ENCODE measurements around the gene SPATA25. TPM values are rescaled to one million over a fixed set of nuclear protein-coding genes. Genes with fewer than 3 reads are reported as not detected.
A peak's percentile ranks its signal among the peaks of the same experiment; 100 is the strongest.

The SPATA25 gene
- polyA plus RNA-seq, 6 donors from 2014 or later = not detected

GRCh38 chr20:45896641-45897161 is 9.3 kb upstream of the SPATA25 start:
- H3K36me3 Mint-ChIP-seq = peaks cover 4 to 5% of the 10 kb centered on the region in 2 donors
- DNase-seq (no peak), ATAC-seq (ENCODE audit: low read depth in 2 of 2) (no peak)
- peak overlapping the region in 1 of 6 donors; percentile 54 for H3K27ac Mint-ChIP-seq
- peaks cover 14 to 18% (median 17%) of the 10 kb centered on the region in 3 donors for H3K4me1 Mint-ChIP-seq
- H3K9me3 Mint-ChIP-seq = no peaks in the 10 kb centered on the region
- no peak overlapping the region for H3K4me3 Mint-ChIP-seq
- H3K27me3 Mint-ChIP-seq = no peaks in the 10 kb centered on the region

DNA sequence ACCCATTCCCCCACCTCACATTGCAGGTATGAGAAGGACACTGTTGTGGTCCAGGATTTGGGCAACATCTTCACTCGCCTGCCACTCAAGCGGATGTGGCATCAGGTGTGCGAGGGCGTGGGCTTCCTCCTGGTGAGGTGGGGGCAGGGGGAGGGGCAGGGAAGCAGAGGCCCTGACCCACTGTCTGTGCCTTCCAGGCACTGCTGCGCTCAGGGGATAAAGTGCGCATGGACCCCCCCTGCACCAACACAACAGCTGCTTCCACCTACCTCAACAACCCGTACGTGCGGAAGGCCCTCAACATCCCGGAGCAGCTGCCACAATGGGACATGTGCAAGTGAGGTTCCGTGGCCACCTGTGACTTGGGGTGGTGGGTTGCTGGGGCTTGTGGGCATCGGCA is 7.4 kb upstream of the SPATA25 start:
- ATAC-seq (ENCODE audit: low read depth in 2 of 2) = no peak
- no peak for DNase-seq
- peaks cover 25 to 30% (median 27%) of the 10 kb centered on the region in 3 donors for H3K4me1 Mint-ChIP-seq
- no peaks in the 10 kb centered on the region for H3K9me3 Mint-ChIP-seq
- no peaks in the 10 kb centered on the region for H3K27me3 Mint-ChIP-seq
- H3K27ac Mint-ChIP-seq = no peak overlapping the region
- peaks cover 4 to 5% of the 10 kb centered on the region in 2 donors for H3K36me3 Mint-ChIP-seq
- H3K4me3 Mint-ChIP-seq = peak overlapping the region in 1 of 8 donors; percentile 80

DNA sequence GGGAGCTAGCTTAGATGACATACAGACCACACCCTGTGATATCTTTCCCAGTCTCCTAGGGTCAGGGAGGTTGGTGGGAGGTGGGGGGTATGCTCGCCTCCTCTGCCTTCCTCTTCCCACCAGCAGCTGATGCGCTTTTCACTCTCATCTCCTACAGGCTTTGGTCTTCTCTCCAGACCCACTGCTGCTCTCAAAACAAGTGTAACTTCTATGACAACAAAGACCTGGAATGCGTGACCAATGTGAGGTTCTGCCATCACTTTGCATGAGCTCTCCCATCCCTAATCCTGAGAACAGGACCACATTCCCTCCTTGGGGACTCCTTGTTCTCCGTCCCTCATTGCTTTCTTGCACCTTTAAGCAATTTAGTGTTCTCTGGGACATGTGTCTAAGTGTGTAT is 6.4 kb upstream of the SPATA25 start:
- no peak for DNase-seq
- Mint-ChIP-seq H3K36me3 (peaks cover 1 to 5% of the 10 kb centered on the region in 2 donors), H3K27me3 (no peaks in the 10 kb centered on the region), H3K4me3 (peak overlapping the region in 5 of 8 donors; percentile 21 to 80 (median 42)), H3K4me1 (peaks cover 24 to 32% (median 32%) of the 10 kb centered on the region in 3 donors), H3K27ac (no peak overlapping the region), H3K9me3 (no peaks in the 10 kb centered on the region)
- no peak for ATAC-seq (ENCODE audit: low read depth in 2 of 2)

DNA sequence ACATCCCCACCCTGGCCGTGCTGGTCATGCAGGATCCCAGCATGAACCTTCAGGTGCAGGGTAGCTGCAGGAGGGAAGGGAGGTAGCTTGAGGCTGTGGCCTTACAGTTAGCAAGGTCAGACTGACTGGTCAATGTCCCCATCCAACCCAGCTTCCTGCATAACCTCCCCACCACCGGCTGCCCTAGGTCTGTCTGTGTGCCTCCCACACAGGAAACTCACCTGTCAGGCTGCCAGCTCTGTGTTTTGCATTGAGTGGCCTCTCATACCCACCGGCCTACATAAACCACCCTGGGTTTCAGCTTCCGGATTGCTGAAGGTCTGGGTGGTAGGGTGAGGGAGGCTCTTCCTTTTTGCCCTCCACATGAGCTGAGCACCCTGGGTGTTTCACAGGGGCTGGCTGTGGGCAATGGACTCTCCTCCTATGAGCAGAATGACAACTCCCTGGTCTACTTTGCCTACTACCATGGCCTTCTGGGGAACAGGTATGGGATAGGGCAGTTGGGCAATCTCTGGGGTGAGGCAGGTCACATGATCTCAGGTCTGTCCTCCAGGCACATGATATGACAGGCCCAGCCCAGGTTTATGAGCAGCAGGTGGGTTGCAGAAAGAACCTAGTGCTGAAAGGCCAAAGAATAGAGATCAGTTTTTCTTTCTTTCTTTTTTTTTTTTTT is 5.5 kb upstream of the SPATA25 start:
- no peak for DNase-seq
- Mint-ChIP-seq H3K9me3 (no peaks in the 10 kb centered on the region), H3K4me3 (peak overlapping the region in 7 of 8 donors; percentile 91 to 98 (median 94)), H3K27me3 (no peaks in the 10 kb centered on the region), H3K4me1 (peaks cover 21 to 32% (median 29%) of the 10 kb centered on the region in 3 donors), H3K27ac (peak overlapping the region in 4 of 6 donors; percentile 36 to 93 (median 60)), H3K36me3 (peaks cover 0 to 5% of the 10 kb centered on the region in 2 donors)
- ATAC-seq (ENCODE audit: low read depth in 2 of 2) = no peak

DNA sequence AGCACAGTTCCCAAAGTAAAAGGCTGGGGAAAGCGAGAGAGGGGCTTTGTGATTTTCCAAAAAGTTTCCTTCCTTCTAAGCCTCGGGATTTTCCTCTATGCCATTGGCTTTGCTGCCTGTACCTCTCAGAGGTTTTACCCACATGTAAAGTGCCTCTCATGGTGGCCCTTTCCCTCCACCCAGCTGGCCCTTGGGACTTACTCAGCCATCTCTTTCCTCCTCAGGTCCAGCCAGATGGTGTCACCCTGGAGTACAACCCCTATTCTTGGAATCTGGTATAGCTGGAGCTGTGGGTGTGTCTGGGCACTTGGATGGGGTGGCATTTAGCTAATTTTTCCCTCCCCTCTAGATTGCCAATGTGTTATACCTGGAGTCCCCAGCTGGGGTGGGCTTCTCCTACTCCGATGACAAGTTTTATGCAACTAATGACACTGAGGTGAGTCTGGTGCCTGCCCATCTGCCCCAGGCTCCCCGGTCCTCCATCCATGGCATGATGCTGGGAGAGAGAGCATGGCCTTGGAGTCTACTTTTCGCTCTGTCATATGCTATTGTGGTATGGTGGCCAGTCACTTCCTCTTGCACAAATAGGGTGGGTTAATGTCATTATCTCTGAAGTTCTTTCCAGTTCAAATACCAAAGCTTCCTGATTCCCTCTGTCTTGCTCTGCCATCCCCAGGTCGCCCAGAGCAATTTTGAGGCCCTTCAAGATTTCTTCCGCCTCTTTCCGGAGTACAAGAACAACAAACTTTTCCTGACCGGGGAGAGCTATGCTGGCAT is 4.8 kb upstream of the SPATA25 start:
- Mint-ChIP-seq H3K27ac (peak overlapping the region in 5 of 6 donors; percentile 46 to 93 (median 74)), H3K36me3 (peaks cover 0 to 5% of the 10 kb centered on the region in 2 donors), H3K27me3 (no peaks in the 10 kb centered on the region), H3K9me3 (no peaks in the 10 kb centered on the region), H3K4me3 (peak overlapping the region; percentile 91 to 98 (median 95)), H3K4me1 (peaks cover 21 to 32% (median 29%) of the 10 kb centered on the region in 3 donors)
- no peak for ATAC-seq (ENCODE audit: low read depth in 2 of 2)
- no peak for DNase-seq

DNA sequence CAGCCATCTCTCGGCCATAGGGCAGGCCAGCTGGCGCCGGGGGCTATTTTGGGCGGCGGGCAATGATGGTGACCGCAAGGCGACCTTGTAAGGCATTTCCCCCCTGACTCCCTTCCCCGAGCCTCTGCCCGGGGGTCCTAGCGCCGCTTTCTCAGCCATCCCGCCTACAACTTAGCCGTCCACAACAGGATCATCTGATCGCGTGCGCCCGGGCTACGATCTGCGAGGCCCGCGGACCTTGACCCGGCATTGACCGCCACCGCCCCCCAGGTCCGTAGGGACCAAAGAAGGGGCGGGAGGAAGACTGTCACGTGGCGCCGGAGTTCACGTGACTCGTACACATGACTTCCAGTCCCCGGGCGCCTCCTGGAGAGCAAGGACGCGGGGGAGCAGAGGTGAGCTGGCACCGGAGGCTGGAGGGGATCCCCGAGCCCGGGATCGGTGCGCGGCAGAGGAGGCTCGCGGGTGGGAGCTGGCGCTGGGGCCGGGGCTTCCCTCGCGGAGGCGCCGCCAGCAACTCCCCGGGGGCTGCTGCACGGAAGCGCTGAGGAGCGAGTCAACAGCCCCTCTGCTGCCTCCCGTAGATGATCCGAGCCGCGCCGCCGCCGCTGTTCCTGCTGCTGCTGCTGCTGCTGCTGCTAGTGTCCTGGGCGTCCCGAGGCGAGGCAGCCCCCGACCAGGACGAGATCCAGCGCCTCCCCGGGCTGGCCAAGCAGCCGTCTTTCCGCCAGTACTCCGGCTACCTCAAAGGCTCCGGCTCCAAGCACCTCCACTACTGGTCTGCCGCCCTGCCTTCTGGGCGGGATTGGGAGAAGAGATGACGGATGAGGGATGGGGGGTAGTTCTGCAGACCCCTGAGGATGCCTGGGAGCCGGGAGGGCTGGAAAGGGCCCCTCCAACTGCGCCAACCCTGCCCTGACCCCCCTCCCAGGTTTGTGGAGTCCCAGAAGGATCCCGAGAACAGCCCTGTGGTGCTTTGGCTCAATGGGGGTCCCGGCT is 3.9 kb upstream of the SPATA25 start, which contains the start of the genes CTSA and NEURL2:
CTSA (plus strand) TSS at position 351 of the 999 bp plus-strand sequence; CDS start at position 585, 234 bp downstream.
NEURL2 (minus strand) TSS at position 224 of the 999 bp plus-strand sequence; CDS start at position 7, 217 bp downstream.
- Mint-ChIP-seq H3K4me3 (peak within 1 kb of the TSS; percentile 91 to 98 (median 95)), H3K27ac (peak within 1 kb of the TSS; percentile 28 to 95 (median 93)), H3K9me3 (no peaks in the 10 kb centered on the region), H3K36me3 (peaks cover 0 to 5% of the 10 kb centered on the region in 2 donors), H3K4me1 (peaks cover 21 to 33% (median 29%) of the 10 kb centered on the region in 3 donors), H3K27me3 (no peaks in the 10 kb centered on the region)
- ATAC-seq (ENCODE audit: low read depth in 2 of 2) (peak; percentile 85), DNase-seq (peak; percentile 83)

- H3K27ac Mint-ChIP-seq = peak overlapping the region in 5 of 6 donors; percentile 43 to 93 (median 88)
Observed at GRCh38 chr20:45890077-45890984, 2.9 kb upstream of the SPATA25 start.

GRCh38 chr20:45888681-45889080 is 1.3 kb upstream of the SPATA25 start:
- H3K4me3 Mint-ChIP-seq = peak overlapping the region in 1 of 8 donors; percentile 91
- no peaks in the 10 kb centered on the region for H3K9me3 Mint-ChIP-seq
- no peak for DNase-seq
- peaks cover 21 to 33% (median 29%) of the 10 kb centered on the region in 3 donors for H3K4me1 Mint-ChIP-seq
- ATAC-seq (ENCODE audit: low read depth in 2 of 2) = no peak
- peaks cover 0 to 7% of the 10 kb centered on the region in 2 donors for H3K36me3 Mint-ChIP-seq
- H3K27me3 Mint-ChIP-seq = no peaks in the 10 kb centered on the region
- H3K27ac Mint-ChIP-seq = peak overlapping the region in 2 of 6 donors; percentile 43 to 65

More at GRCh38 chr20:45890077-45890984, 2.9 kb upstream of the SPATA25 start:
- Mint-ChIP-seq H3K27me3 (no peaks in the 10 kb centered on the region), H3K9me3 (no peaks in the 10 kb centered on the region), H3K4me3 (peak overlapping the region; percentile 91 to 98 (median 95)), H3K36me3 (peaks cover 0 to 5% of the 10 kb centered on the region in 2 donors), H3K4me1 (peaks cover 21 to 34% (median 29%) of the 10 kb centered on the region in 3 donors)
- DNase-seq (peak; percentile 33), ATAC-seq (ENCODE audit: low read depth in 2 of 2) (peak; percentile 35 to 45)

- no peak for DNase-seq
- no peaks in the 10 kb centered on the region for H3K27me3 Mint-ChIP-seq
- H3K27ac Mint-ChIP-seq = peak overlapping the region in 1 of 6 donors; percentile 51
- H3K4me3 Mint-ChIP-seq = peak overlapping the region in 2 of 8 donors; percentile 18 to 45
- peaks cover 0 to 13% of the 10 kb centered on the region in 2 donors for H3K36me3 Mint-ChIP-seq
- peaks cover 25 to 36% (median 35%) of the 10 kb centered on the region in 3 donors for H3K4me1 Mint-ChIP-seq
- no peak for ATAC-seq (ENCODE audit: low read depth in 2 of 2)
- no peaks in the 10 kb centered on the region for H3K9me3 Mint-ChIP-seq
Observed at GRCh38 chr20:45886590-45887345, 654 bp downstream of the SPATA25 start.

- ATAC-seq (ENCODE audit: low read depth in 2 of 2) = no peak
Observed at GRCh38 chr20:45883100-45883469, 4.3 kb downstream of the SPATA25 start.

More at GRCh38 chr20:45883100-45883469, 4.3 kb downstream of the SPATA25 start:
- Mint-ChIP-seq H3K4me1 (peaks cover 25 to 31% (median 27%) of the 10 kb centered on the region in 3 donors), H3K27me3 (no peaks in the 10 kb centered on the region), H3K27ac (peak overlapping the region in 1 of 6 donors; percentile 82), H3K36me3 (peaks cover 0 to 13% of the 10 kb centered on the region in 2 donors), H3K4me3 (peak overlapping the region in 7 of 8 donors; percentile 13 to 90 (median 57)), H3K9me3 (no peaks in the 10 kb centered on the region)
- DNase-seq = no peak
